HEK293 (cell line): ENCODE data around the gene KCNJ9.

Experiments
- CTCF ChIP-seq: fragments of 450-650 bp; formaldehyde crosslinking; IDR thresholded peaks from 2 replicates; pipeline ENCODE4 v1.5.1; 2016; ENCODE audit warnings: missing biosample characterization, missing genetic modification characterization
- KLF8 ChIP-seq: fragments of 450-650 bp; formaldehyde crosslinking; IDR thresholded peaks from 2 replicates; pipeline ENCODE4 v1.5.1; 2016; ENCODE audit warnings: missing biosample characterization, missing genetic modification characterization
- KLF9 ChIP-seq: fragments of 450-650 bp; formaldehyde crosslinking; IDR thresholded peaks from 2 replicates; pipeline ENCODE4 v1.5.1; 2016; ENCODE audit warnings: missing biosample characterization, missing genetic modification characterization, low read depth
- ZBTB10 ChIP-seq: fragments of 450-650 bp; formaldehyde crosslinking; IDR thresholded peaks from 2 replicates; pipeline ENCODE4 v1.5.1; 2016; ENCODE audit warnings: missing biosample characterization, missing genetic modification characterization
- ZBTB20 ChIP-seq: fragments of 450-650 bp; formaldehyde crosslinking; IDR thresholded peaks from 2 replicates; pipeline ENCODE4 v1.5.1; 2016; ENCODE audit warnings: missing biosample characterization, missing genetic modification characterization
- ZNF239 ChIP-seq: fragments of 450-650 bp; formaldehyde crosslinking; IDR thresholded peaks from 2 replicates; pipeline ENCODE4 v1.5.1; 2016; ENCODE audit warnings: missing biosample characterization, missing genetic modification characterization
- ZNF549 ChIP-seq: fragments of 450-650 bp; IDR thresholded peaks from 2 replicates; pipeline ENCODE4 v1.5.1; 2018; ENCODE audit warnings: missing biosample characterization, missing genetic modification characterization, mild to moderate bottlenecking, inconsistent platforms, moderate library complexity
- ZNF558 ChIP-seq: fragments of 450-650 bp; formaldehyde crosslinking; IDR thresholded peaks from 2 replicates; pipeline ENCODE4 v1.5.1; 2016; ENCODE audit warnings: missing biosample characterization, missing genetic modification characterization
- ZNF580 ChIP-seq: fragments of 450-650 bp; formaldehyde crosslinking; IDR thresholded peaks from 2 replicates; pipeline ENCODE4 v1.5.1; 2016; ENCODE audit warnings: missing biosample characterization, missing genetic modification characterization
- ZNF654 ChIP-seq: fragments of 450-650 bp; formaldehyde crosslinking; IDR thresholded peaks from 2 replicates; pipeline ENCODE4 v1.5.1; 2016; ENCODE audit warnings: low read depth, missing biosample characterization, missing genetic modification characterization

GRCh38 chr1:160108888-160109662, 27.7 kb downstream of the KCNJ9 start:
- TF ChIP-seq ZNF654 (tag by site-specific recombination) (no peak), CTCF (tag by site-specific recombination) (no peak), ZNF580 (tag by site-specific recombination) (peak; percentile 53; the same call in 1 of the 2 replicates), KLF8 (tag by site-specific recombination) (no peak), KLF9 (no peak), ZNF239 (tag by site-specific recombination) (no peak), ZBTB20 (tag by site-specific recombination) (no peak), ZBTB10 (tag by site-specific recombination) (no peak), ZNF549 (tag by site-specific recombination) (no peak), ZNF558 (tag by site-specific recombination) (no peak)
